GM12874 (cell line): ENCODE results near the gene FEN1.

Experiments
- CTCF ChIP-seq: IDR thresholded peaks from 2 replicates; pipeline ENCODE4 v1.5.1; 2011; ENCODE audit warnings: low read depth, mild to moderate bottlenecking, control low read depth, low read length, moderate library complexity; ENCODE audit not compliant: insufficient read depth

The FEN1 gene

GRCh38 chr11:61747192-61747966 is 45.3 kb upstream of the FEN1 start:
- peak; percentile 99 for TF ChIP-seq CTCF

- TF ChIP-seq CTCF: no peak
Observed at GRCh38 chr11:61747967-61748285, 44.8 kb upstream of the FEN1 start.

GRCh38 chr11:61749591-61750217 is 43.0 kb upstream of the FEN1 start:
- no peak for TF ChIP-seq CTCF

GRCh38 chr11:61750631-61751273 is 42.0 kb upstream of the FEN1 start:
- TF ChIP-seq CTCF: no peak

- TF ChIP-seq CTCF: no peak
Observed at GRCh38 chr11:61751384-61751783, 41.3 kb upstream of the FEN1 start.

- peak; percentile 82 for TF ChIP-seq CTCF
Observed at GRCh38 chr11:61752117-61752924, 40.4 kb upstream of the FEN1 start, which contains the start of gene MYRF. Gene MYRF (plus strand): TSS chr11:61752636. CDS start chr11:61752745, 109 bp downstream.

- TF ChIP-seq CTCF: no peak
Observed at GRCh38 chr11:61752925-61753521, 39.7 kb upstream of the FEN1 start.
